Midbrain (tissue), 1 donor: ENCODE measurements around the gene SH2D3A.
"Not testable (repeated sequence)": the region's sequence is repeated elsewhere in the genome, so short reads cannot be mapped to it uniquely, and the experiment has no call there.

Experiments
- DNase-seq: peaks from one replicate; lab custom pipeline; 2025; lab: John Stamatoyannopoulos, UW

SH2D3A gene

DNA sequence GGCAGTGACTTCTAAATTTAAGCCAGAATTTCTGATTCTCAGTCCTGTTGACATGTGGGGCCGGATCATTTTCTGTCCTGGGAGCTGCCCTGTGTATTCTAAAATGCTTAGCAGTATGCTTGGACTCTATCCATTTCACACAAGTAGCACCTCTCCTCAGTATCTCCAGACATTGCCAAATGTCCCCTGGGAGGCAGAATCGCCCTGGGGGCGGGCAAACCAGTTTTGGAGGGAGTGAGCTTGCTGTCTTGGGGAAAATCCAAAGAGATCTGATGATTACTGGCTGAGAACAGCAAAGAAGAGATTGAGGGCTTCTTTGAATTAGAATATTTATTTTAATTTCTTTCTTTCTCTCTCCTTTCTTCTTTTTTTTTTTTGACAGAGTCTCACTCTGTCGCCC is 21.7 kb upstream of the SH2D3A start:
- no peak for DNase-seq

DNA sequence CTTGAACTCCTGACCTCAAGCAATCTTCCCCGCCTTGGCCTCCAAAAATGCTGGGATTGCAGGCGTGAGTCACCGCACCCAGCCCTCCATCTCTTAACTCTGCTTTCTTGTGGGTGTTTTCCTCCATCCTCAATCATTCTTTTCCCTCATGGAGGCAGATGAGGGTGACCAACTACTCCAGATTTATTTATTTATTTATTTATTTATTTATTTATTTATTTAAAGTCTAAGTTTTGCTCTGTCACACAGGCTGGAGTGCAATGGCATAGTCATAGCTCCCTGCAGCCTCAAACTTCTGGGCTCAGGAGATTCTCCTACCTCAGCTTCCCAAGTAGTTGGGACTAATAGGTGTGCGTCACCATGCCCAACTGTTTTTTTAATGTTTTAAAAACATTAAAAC is 20.2 kb upstream of the SH2D3A start:
- DNase-seq: no peak

DNA sequence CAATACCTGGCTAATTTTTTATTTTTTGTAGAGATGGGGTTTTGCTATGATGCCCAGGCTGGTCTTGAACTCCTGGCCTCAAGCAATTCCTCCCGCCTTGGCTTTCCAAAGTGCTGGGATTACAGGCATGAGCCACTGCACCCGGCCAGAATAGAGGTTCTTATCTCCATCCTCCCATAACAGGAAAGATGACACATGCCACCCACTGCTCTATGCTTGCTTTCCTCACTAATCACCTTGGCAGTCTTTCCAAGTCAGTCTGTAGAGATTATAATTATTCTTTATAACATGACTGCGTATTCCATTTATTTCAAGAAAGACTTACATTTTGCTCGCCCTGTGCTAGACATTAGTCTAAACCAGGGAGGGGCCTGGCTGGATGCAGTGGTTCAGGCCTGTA is 12.0 kb upstream of the SH2D3A start:
- no peak for DNase-seq

DNA sequence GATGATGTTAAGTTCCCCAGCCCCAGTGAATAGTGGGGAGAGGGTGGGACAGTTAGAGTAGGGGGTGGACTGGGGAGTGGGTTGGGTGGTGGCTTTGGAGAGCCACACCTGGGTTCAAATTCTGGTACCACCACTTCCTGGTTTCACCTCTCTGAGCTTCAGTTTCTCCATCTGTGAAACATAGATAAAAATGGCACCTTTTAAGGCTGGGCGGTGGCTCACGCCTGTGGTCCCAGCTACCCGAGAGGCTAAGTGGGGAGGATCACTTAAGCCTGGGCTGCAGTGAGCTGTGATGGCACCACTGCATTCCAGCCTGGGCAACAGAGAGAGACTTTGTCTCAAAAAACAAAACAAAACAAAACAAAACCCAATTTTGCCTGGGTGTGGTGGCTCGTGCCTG is 11.2 kb upstream of the SH2D3A start:
- DNase-seq: no peak

DNA sequence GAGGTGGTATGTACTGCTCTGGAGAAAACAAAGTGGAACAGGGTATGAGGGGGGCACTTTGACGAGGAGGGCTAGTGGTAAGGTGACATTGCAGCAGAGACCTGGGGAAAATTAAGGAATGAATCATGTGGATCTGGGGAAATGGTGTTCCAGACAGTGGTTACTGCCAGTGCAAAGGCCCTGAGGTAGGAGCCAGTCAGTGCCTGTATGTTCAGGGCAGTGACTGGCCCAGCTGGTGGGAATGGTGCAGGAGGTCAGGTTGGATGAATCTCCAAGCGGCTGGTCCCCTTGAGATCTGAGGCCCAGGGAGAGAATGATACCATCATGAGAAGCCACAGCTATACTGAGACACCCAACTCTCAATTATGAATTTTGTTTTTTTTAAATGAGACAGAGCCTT is 10.2 kb upstream of the SH2D3A start:
- DNase-seq: no peak

DNA sequence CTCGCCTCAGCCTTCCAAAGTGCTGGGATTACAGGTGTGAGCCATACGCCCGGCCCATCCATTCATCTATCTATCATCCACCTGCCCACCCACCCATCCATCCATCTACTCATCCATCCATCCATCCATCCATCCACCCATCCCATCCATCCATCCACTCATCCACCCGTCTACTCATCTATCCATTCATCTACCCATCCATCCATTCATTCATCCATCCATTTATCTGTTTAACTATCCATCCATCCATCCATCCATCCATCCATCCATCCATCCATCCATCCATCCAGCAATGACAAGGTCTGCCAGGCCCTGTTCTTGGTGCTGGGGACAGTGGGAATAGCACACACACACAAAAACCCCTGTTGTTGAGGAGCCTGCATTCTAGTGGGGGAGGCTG is 9.8 kb upstream of the SH2D3A start:
- no peak for DNase-seq

DNA sequence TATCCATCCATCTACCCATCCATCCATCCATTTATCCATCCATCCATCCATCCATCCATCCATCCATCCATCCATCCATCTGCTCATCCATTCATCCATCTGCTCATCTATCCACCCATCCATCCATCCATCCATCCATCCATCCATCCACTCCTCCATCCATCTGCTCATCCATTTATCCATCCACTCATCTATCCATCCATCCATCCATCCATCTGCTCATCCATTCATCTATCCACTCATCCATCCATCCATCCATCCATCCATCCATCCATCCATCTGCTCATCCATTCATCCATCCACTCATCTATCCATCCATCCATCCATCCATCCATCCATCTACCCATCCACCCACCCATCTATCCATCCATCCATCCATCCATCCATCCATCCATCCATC is 8.8 kb upstream of the SH2D3A start:
- not testable (repeated sequence) for DNase-seq

DNA sequence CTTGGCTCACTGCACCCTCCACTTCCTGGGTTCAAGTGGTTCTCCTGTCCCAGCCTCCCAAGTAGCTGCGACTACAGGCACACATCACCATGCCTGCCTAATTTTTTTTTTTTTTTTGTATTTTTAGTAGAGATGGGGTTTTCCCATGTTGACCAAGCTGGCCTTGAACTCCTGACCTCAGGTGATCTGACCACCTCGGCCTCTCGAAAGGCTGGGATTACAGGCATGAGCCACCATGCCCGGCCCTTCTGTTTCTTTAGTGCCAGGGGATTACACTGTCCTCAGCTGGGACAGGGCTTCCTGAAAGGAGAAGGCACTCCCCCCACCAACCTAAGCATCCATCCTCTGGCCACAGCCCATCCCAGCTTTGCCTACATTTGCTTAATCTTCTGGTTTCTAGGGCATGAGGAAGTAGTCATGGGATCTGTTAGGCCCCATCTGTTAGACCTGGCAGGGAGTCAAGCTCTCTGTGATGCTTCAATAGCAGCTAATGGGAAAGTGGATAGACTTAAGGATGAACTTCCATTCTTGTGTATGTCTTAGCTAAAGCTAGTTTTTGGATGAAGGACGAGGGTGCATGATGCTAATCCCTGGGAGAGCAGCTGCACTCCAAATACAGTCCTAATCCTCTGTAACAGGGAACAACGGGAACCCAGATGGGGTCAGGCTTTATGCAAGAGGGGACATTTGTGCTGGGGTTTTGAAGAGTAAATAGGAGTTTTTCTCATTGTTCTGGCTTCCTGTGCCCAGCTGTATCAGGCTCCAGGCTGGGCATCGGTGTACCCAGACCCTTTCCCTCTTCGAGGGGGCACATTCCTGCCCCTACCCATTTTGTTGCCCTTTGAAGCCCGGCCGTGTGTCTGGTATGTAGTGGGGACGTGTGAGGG is 7.8 kb upstream of the SH2D3A start:
- DNase-seq: no peak

DNA sequence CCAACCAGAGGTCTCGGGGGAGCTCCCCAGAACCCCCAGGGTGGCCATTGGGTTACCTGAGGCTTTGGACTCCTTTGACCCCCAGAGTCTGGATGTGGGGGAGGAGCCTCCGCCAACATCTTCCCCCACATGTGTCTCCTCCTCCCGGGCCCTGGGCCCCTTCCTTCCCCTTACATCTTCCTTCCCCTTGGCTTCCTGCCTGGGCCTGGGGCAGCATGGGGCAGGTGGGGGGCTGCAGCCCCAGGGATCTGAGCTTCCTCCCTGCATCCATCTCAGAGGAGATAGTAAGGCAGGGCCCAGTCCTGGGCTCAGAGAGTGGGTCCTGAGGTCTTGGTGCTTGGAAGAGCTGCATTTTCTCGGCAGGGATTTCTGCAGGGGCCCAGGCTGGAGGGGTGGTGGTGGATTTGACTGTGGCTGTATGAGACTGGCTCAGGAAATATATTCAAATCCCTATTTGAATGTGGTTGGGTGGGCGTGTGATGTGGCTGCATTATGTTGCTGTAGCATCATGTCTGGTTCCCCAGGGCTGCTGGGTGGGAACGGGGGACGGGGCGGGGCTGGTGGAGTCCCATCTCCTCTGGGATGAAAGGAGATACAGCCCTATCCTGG is 6.2 kb upstream of the SH2D3A start:
- DNase-seq: peak; percentile 10

DNA sequence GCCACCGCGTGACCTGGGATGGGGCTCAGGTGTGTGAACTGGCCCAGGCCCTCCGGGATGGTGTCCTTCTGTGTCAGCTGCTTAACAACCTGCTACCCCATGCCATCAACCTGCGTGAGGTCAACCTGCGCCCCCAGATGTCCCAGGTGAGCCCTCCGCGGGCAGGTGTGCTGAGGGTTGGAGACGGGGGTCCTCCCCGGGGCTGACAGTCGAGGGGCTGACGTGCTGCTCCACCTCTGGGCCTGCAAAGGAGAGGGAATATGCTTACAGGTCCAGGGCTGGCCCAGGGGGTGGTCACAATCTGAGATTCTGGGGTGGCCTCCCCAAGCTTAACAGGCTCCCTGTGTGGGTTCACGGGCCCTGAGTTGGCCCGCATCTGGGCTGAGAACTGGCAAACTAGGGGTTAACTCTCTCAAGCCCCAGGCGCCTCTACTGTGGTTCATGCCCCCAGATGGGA is 5.7 kb upstream of the SH2D3A start:
- no peak for DNase-seq

DNA sequence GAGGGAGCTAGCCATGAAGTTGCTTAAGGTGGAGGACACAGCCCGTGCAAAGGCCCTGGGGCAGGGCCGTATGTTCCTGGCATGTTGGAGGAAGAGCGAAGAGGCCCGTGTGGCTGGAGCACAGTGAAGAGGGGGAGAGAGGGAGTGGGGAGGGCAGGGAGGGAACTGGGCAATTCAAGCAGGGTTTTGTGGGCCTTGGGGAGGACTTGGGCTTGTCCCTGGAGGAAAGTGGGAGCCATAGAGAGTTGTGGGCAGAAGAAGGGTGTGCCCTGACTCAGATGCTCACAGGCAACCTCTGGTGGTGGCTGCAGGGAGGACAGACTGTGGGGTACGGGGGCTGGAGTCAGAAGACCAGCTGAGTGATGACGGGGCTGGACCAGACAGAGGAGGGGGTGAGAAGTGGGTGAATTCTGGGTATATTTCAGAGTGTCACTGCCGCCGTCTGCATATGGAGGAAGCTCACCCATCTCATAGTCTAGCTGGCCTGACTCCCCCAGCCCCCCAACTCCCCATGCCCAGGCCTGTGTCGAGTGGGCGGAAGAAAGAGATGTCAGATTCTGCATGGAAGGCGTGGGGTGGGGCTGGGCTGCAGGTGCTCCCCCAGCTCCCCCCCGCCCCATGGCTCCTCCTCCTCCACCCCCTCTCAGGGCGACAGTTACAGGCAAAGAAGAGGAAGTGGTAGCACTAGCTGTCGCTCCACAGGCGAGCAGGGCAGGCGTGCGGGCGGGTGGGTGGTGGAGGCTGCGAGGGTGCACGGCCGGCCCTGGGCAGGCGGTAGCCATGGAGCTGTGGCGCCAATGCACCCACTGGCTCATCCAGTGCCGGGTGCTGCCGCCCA is 5.0 kb upstream of the SH2D3A start, which contains the start of gene VAV1:
Gene VAV1 (plus strand): TSS at position 681 of the 838 bp plus-strand sequence. CDS start 100 bp downstream, at position 781.
- peak; percentile 11 for DNase-seq

DNA sequence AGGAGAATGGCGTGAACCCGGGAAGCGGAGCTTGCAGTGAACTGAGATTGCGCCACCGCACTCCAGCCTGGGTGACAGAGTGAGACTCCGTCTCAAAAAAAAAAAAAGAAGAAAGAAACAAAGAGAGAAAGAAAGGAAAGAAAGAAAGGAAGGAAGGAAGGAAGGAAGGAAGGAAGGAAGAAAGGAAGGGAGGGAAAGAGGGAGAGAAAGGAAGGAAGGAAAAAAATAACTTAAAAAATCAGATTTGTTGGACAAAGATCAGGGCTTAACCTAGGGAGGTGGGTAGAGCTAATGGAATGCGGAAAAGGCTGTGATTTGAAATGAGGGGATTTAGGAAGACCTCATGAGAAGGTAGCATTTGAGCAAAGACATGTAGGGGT is 4.4 kb upstream of the SH2D3A start:
- not testable (repeated sequence) for DNase-seq

DNA sequence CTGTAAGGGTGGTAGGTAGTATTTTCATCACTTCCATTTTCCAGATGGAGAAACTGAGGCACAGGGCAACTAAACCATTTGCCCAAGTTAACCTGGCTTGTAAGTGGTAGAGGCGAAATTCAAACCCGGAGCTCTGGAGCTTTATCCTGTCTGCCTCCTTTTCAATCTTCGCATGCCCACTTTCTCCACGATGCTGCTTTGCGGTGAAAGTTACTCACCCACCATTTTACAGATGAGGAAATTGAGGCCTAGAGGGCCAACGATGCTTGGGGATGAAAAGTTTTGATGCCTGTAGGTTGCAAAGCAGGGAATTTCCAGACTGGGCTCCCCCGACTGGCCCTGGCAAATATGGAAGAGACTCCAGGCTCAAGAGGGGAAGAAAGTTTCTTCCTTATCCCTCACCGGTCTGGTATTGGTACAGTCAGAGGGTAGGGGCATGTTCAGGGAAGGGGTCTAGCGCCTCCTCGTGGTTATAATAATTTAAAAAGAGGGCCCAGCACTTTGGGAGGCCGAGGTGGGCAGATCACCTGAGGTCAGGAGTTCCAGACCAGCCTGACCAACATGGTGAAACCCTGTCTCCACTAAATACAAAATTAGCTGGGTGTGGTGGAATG is 1.9 kb upstream of the SH2D3A start:
- DNase-seq: no peak

DNA sequence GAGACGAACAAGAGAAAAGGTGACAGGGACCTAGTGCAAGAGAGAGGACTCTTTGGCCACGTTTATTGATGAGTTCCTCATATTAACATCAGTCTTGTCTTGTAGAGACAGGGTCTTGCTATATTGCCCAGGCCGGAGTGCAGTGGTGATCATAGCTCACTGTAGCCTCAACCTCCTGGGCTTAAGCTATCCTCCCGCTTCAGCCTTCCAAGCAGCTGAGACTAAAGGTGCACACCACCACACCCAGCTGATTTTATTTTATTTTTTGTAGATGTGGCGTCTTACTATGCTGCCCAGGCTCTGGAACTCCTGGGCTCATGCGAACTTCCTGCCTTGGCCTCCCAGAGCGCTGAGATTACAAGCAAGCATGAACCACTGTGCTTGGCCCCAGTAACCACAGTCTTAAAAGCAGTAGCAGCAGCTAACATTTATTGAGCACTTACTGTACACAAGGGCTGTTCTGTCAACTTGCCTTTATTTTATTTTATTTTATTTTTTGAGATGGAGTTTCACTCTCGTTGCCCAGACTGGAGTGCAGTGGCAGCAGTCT is 1.1 kb upstream of the SH2D3A start:
- no peak for DNase-seq

DNA sequence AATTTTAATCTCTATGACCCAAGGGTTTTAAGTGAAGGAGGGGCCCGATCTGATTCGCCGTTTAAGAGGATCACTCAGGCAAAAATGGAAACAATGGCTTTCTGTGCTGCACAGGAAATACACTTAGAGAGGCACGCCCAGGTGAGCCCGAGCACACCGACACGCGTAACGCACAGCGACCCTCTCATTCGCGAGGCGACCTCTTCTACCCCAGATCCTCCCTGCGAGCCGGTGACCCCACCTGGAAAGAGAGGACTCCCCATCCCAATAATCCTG is 216 bp downstream of the SH2D3A start:
- no peak for DNase-seq

DNA sequence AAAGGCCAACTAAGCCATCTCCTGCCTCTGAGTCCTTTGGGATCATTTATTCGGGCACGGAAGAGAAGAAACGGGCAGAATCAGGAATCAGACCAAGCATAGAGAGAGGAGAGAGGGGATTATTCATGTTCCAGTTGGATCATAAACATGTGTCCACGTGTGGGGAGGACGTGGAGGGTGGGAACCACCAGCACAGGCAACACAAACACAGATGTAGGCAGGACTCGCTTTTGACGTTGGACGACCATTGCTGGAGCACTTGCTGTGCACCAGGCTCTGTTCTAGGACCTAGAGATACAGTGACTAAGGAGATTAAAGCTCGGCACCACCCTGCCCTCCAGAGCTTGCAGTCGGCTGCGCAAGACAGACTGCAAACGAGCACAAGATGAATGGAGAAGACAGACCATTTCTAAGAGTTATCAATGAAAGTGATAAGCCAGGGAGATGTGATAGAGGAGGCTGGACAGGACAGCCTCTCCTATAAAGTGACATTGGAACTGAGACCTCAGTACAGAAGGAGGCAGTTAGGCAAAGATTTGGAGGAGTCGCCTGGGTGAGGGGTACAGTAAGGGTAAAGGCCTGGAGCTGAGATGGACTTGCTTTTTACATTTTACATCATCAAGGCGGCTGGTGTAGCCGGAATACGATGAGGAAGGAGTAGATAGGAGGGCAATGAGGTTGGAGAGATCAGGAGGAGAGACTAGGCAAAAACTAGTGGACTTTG is 716 bp downstream of the SH2D3A start:
- DNase-seq: no peak

DNA sequence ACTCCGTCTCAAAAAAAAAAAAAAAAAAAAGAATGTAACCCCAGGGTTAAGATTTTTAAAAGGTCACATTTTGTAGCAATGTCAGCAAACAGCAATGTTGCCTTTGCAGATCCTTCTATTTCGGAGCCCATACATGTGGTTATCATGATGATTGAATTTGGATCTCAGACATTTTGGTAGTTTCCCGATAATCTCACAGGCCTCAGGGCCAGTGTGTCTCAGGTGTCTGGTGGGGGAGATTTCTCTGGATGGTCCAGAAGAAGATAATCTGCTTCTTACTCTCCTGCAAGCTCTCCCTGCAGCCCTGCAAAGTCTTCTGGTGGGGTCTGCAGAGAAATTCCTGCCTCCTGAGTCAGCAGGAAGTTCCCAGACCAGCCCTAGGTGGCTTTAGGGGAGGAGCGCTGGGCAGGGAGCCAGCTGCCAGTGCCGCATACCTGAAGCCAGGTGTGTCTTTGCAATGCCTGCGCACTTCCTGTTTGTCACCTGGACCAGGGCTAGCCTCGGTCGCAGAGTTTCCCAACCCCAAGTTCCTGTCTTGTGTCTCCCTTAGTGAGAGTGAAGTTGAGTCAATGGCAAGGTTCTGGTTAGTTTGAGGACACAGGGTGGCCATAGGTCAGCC is 1.4 kb downstream of the SH2D3A start:
- no peak for DNase-seq

DNA sequence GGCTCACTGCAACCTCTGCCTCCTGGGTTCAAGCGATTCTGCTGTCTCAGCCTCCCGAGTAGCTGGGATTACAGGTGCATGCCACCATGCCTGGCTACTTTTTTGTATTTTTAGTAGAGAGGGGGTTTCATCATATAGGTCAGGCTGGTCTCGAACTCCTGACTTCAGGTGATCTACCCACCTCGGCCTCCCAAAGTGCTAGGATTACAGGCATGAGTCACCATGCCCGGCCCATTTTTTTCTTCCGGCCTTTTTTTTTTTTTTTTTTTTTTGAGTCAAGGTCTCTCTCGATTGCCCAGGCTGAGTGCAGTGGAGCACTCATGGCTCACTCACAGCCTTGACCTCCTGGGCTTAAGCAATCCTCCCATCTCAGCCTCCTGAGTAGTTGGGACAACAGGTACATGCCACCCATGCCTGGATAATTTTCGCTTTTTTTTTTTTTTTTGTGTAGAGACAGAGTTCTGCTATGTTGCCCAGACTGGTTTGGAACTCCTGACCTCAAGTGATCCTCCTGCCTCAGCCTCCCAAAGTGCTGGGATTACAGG is 4.9 kb downstream of the SH2D3A start:
- not testable (repeated sequence) for DNase-seq

DNA sequence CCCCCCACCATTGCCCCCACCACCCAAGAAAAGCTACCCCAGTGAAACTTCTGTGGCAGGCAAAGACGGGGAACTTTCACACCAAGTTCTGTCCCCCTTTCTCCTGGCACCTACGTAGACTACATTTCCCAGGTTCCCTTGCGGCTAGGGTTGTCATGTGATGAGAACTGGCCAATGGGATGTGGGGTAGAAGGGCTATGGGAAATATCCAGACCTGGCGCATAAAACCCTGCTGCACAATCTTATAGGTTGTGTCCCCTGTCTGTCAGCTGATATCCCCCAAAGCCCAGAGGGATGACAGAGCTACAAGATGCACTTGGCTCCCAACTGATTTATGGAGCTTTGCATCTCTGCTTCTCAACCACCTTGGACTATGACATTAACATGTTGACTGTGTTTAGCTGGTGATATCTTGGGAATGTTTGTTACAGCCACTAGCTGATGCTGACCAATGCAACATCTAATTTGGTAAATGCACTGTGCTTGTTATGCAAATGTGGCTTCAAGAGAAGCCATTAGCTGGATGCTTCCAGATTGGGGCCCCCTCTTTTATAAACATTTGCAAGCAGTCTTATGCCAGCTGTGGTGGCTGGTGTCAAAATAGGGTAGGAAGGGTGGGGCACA is 6.1 kb downstream of the SH2D3A start:
- DNase-seq: no peak

DNA sequence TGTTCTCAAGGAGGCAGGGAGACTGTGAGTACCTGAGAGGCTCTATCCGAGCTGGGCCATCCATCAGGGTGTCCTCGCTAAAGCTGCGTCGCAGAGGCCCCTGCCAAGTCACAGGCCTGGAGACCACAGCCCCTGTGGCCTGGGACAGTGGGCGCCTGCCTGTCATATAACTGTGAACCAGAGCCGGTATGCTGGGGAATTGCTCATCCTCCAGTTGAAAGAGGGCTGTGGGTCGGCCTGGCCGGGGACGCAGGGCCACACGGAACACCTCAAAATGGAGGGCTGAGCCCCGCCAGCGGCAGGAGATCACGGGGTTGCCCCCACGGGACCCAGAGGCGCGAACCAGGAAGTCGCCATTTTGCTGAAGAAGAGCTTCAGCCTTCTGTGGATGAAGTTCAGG is 6.6 kb downstream of the SH2D3A start:
- no peak for DNase-seq
